CD4-positive, alpha-beta T cell treated with Interleukin-4 for 1 hour (primary cell): ENCODE measurements around the gene SLC41A2.
"Not testable (repeated sequence)": the region's sequence is repeated elsewhere in the genome, so short reads cannot be mapped to it uniquely, and the experiment has no call there.

Source experiments
- DNase-seq, 2 donors: peaks; one replicate each; pipeline ENCODE4 v3.0.0-alpha.2; 2020 to 2022

Gene SLC41A2

GRCh38 chr12:104964167-104964855 is 6.2 kb upstream of the SLC41A2 start:
- DNase-seq = no peak

GRCh38 chr12:104963757-104964156 is 5.7 kb upstream of the SLC41A2 start:
- DNase-seq = no peak

GRCh38 chr12:104960464-104960863 is 2.4 kb upstream of the SLC41A2 start:
- DNase-seq = no peak

GRCh38 chr12:104959335-104959841 is 1.3 kb upstream of the SLC41A2 start:
- no peak for DNase-seq

GRCh38 chr12:104958805-104959334 is 780 bp upstream of the SLC41A2 start:
- DNase-seq = no peak

GRCh38 chr12:104957719-104958000 is 430 bp downstream of the SLC41A2 start:
- peak; percentile 13 to 36 for DNase-seq

- DNase-seq = peak in 1 of 2 donors; percentile 4
These were observed 996 bp downstream of the SLC41A2 start for GRCh38 chr12:104956870-104957718.

GRCh38 chr12:104955703-104956102 is 2.4 kb downstream of the SLC41A2 start:
- DNase-seq = no peak

- DNase-seq = no peak
These were observed 4.8 kb downstream of the SLC41A2 start for GRCh38 chr12:104953323-104953722.

GRCh38 chr12:104952816-104953215 is 5.3 kb downstream of the SLC41A2 start:
- DNase-seq = no peak

- DNase-seq = no peak
These were observed 6.2 kb downstream of the SLC41A2 start for GRCh38 chr12:104951759-104952509.

- DNase-seq = not testable (repeated sequence)
These were observed 9.4 kb downstream of the SLC41A2 start for GRCh38 chr12:104948716-104949115.

GRCh38 chr12:104944252-104944651 is 13.8 kb downstream of the SLC41A2 start:
- no peak for DNase-seq

GRCh38 chr12:104943401-104943800 is 14.7 kb downstream of the SLC41A2 start:
- DNase-seq = not testable (repeated sequence)

- no peak for DNase-seq
These were observed 16.0 kb downstream of the SLC41A2 start for GRCh38 chr12:104942075-104942474.

- no peak for DNase-seq
These were observed 16.6 kb downstream of the SLC41A2 start for GRCh38 chr12:104941454-104941853.

- DNase-seq = no peak
These were observed 19.0 kb downstream of the SLC41A2 start for GRCh38 chr12:104939089-104939488.

- DNase-seq = no peak
These were observed 19.7 kb downstream of the SLC41A2 start for GRCh38 chr12:104938371-104938770.

GRCh38 chr12:104935886-104936285 is 22.2 kb downstream of the SLC41A2 start:
- DNase-seq = no peak

- no peak for DNase-seq
These were observed 24.3 kb downstream of the SLC41A2 start for GRCh38 chr12:104933778-104934177.

GRCh38 chr12:104933128-104933527 is 25.0 kb downstream of the SLC41A2 start:
- DNase-seq = no peak

- no peak for DNase-seq
These were observed 27.4 kb downstream of the SLC41A2 start for GRCh38 chr12:104930388-104931326.
